ENCODE data around the gene SRRM5. TPM values are rescaled to one million over a fixed set of nuclear protein-coding genes. Genes with fewer than 3 reads are reported as not detected.

The SRRM5 gene
- total RNA-seq, 5 donors from 2014 or later (not counting 1 experiment from before 2014, with no cell fraction given): 0.55 to 1.6 (median 1.2) TPM

- DNase-seq (no peak), ATAC-seq (replicated peaks in 1 of 4) (no peak)
- no peaks in the 10 kb centered on the region for H3K27me3 Mint-ChIP-seq
- H3K27ac ChIP-seq (ENCODE audit: low read length): no peak overlapping the region
- peaks cover 2 to 27% of the 10 kb centered on the region in 2 experiments for H3K4me1 ChIP-seq (ENCODE audit: control insufficient read depth in 1 of 2, extremely low read depth in 1 of 2, insufficient read depth in 2 of 2, low read length in 2 of 2)
- POLR2A ChIA-PET: interaction anchor here in 1 of 2 donors (0.6 kb wide), 1 partner anchor 16 kb away, joined by 3 read pairs; no protein-coding TSS in a partner anchor
- H3K36me3 ChIP-seq (ENCODE audit: control insufficient read depth in 2 of 2, extremely low read depth in 1 of 2, insufficient read depth in 1 of 2, low read length in 1 of 2): peaks cover 0 to 9% of the 10 kb centered on the region in 2 donors
- peaks cover 13% of the 10 kb centered on the region for H3K36me3 Mint-ChIP-seq
- H3K4me3 Mint-ChIP-seq: no peak overlapping the region
- no peaks in the 10 kb centered on the region for H3K9me3 ChIP-seq
- CTCF ChIA-PET: no interaction called here
- no peaks in the 10 kb centered on the region for H3K27me3 ChIP-seq (replicated peaks in 1 of 2; ENCODE audit: control insufficient read depth in 2 of 2, extremely low read depth in 1 of 2, insufficient read depth in 2 of 2, low read length in 1 of 2)
- no peak overlapping the region for H3K4me3 ChIP-seq (ENCODE audit: control insufficient read depth in 1 of 2, extremely low read depth in 1 of 2, low read length in 1 of 2)
- peak overlapping the region; percentile 81 to 82 for H3K27ac Mint-ChIP-seq
- WGBS (ENCODE audit: insufficient coverage): 88% methylated on average over 3 of the region's 5 CpGs
- no peaks in the 10 kb centered on the region for H3K9me3 Mint-ChIP-seq
- peaks cover 43 to 46% (median 44%) of the 10 kb centered on the region in 3 donors for H3K4me1 Mint-ChIP-seq
These were observed 42.2 kb upstream of the SRRM5 start for GRCh38 chr19:43569657-43570056.

DNA sequence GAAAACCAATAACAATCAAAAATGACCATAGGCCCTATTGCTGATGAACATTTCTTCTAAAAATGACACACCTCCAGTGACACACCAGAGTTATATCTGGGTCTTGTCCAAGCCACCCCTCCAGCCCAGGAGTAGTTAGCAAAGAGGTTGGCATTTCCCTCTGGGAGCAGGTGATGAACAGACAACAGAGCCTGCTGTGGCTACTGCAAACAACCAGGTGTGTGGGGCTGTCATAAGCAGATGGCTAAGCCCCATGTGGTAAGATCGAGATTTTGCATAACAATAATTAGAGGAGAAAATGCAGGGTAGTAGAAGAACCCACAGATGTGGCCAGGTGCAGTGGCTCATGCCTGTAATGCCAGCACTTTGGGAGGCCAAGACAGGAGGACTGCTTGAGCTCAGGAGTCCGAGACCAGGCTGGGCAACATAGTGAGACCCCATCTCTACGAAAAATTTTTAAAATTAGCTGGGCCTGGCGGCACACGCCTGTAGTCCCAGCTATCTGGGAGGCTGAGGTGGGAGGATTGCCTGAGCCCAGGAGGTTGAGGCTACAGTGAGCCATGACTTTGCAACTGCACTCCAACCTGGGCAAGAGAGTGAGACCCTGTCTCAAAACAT lies 41.6 kb upstream of the SRRM5 start:
- Mint-ChIP-seq H3K4me1 (peaks cover 43 to 46% (median 44%) of the 10 kb centered on the region in 3 donors), H3K27ac (peak overlapping the region; percentile 81 to 82), H3K9me3 (no peaks in the 10 kb centered on the region), H3K27me3 (no peaks in the 10 kb centered on the region), H3K4me3 (no peak overlapping the region), H3K36me3 (peaks cover 13% of the 10 kb centered on the region)
- Histone ChIP-seq H3K9me3 (no peaks in the 10 kb centered on the region), H3K4me1 (ENCODE audit: control insufficient read depth in 1 of 2, extremely low read depth in 1 of 2, insufficient read depth in 2 of 2, low read length in 2 of 2) (peaks cover 7 to 28% of the 10 kb centered on the region in 2 experiments), H3K27me3 (replicated peaks in 1 of 2; ENCODE audit: control insufficient read depth in 2 of 2, extremely low read depth in 1 of 2, insufficient read depth in 2 of 2, low read length in 1 of 2) (no peaks in the 10 kb centered on the region), H3K36me3 (ENCODE audit: control insufficient read depth in 2 of 2, extremely low read depth in 1 of 2, insufficient read depth in 1 of 2, low read length in 1 of 2) (peaks cover 0 to 9% of the 10 kb centered on the region in 2 donors), H3K27ac (ENCODE audit: low read length) (no peak overlapping the region), H3K4me3 (ENCODE audit: control insufficient read depth in 1 of 2, extremely low read depth in 1 of 2, low read length in 1 of 2) (no peak overlapping the region)
- peak in 1 of 4 experiments; percentile 18 for ATAC-seq (replicated peaks in 1 of 4)
- ChIA-PET POLR2A (no interaction called here), CTCF (interaction anchor here in 1 of 2 donors (1.0 kb wide), 1 partner anchor 15 kb away, joined by 5 read pairs; no protein-coding TSS in a partner anchor)
- no peak for DNase-seq
- WGBS (ENCODE audit: insufficient coverage): 71% methylated on average over 4 of the region's 5 CpGs

- CTCF ChIA-PET: interaction anchor here in 1 of 2 donors (2.1 kb wide), 1 partner anchor 22 kb away, joined by 6 read pairs; no protein-coding TSS in a partner anchor
- H3K27me3 Mint-ChIP-seq: no peaks in the 10 kb centered on the region
These were observed 39.7 kb upstream of the SRRM5 start for GRCh38 chr19:43572171-43572588.

GRCh38 chr19:43574424-43575155 lies 37.3 kb upstream of the SRRM5 start:
- no peaks in the 10 kb centered on the region for H3K9me3 ChIP-seq
- WGBS (ENCODE audit: insufficient coverage): 34% methylated on average over 8 of the region's 12 CpGs
- peaks cover 0 to 9% of the 10 kb centered on the region in 2 donors for H3K36me3 ChIP-seq (ENCODE audit: control insufficient read depth in 2 of 2, extremely low read depth in 1 of 2, insufficient read depth in 1 of 2, low read length in 1 of 2)
- DNase-seq: no peak
- H3K27me3 Mint-ChIP-seq: no peaks in the 10 kb centered on the region
- H3K27ac ChIP-seq (ENCODE audit: low read length): peak overlapping the region; percentile 94
- H3K36me3 Mint-ChIP-seq: peaks cover 10% of the 10 kb centered on the region
- peaks cover 0 to 11% of the 10 kb centered on the region in 2 experiments for H3K27me3 ChIP-seq (replicated peaks in 1 of 2; ENCODE audit: control insufficient read depth in 2 of 2, extremely low read depth in 1 of 2, insufficient read depth in 2 of 2, low read length in 1 of 2)
- peaks cover 10 to 40% of the 10 kb centered on the region in 2 experiments for H3K4me1 ChIP-seq (ENCODE audit: control insufficient read depth in 1 of 2, extremely low read depth in 1 of 2, insufficient read depth in 2 of 2, low read length in 2 of 2)
- no peak for ATAC-seq (replicated peaks in 1 of 4)
- peak overlapping the region; percentile 98 to 99 for H3K4me3 ChIP-seq (ENCODE audit: control insufficient read depth in 1 of 2, extremely low read depth in 1 of 2, low read length in 1 of 2)
- H3K4me3 Mint-ChIP-seq: peak overlapping the region; percentile 95 to 99 (median 96)
- no peaks in the 10 kb centered on the region for H3K9me3 Mint-ChIP-seq
- ChIA-PET CTCF (interaction anchor here (0.6 to 2.8 kb wide), 9 partner anchors 10 to 77 kb away, joined by 3 to 8 read pairs (median 5); partner anchors contain the start of genes IRGQ (in 1 of the 2) and ZNF576 (in 1 of the 2)), POLR2A (interaction anchor here in 1 of 2 donors (0.8 kb wide), 1 partner anchor 20 kb away, joined by 4 read pairs; no protein-coding TSS in a partner anchor)
- H3K4me1 Mint-ChIP-seq: peaks cover 45 to 64% (median 46%) of the 10 kb centered on the region in 3 donors
- peak overlapping the region; percentile 93 to 94 for H3K27ac Mint-ChIP-seq

More at GRCh38 chr19:43572171-43572588, 39.7 kb upstream of the SRRM5 start:
- Histone ChIP-seq H3K27ac (ENCODE audit: low read length) (no peak overlapping the region), H3K36me3 (ENCODE audit: control insufficient read depth in 2 of 2, extremely low read depth in 1 of 2, insufficient read depth in 1 of 2, low read length in 1 of 2) (peaks cover 0 to 9% of the 10 kb centered on the region in 2 donors), H3K27me3 (replicated peaks in 1 of 2; ENCODE audit: control insufficient read depth in 2 of 2, extremely low read depth in 1 of 2, insufficient read depth in 2 of 2, low read length in 1 of 2) (peaks cover 0 to 11% of the 10 kb centered on the region in 2 experiments), H3K4me1 (ENCODE audit: control insufficient read depth in 1 of 2, extremely low read depth in 1 of 2, insufficient read depth in 2 of 2, low read length in 2 of 2) (peaks cover 10 to 37% of the 10 kb centered on the region in 2 experiments), H3K4me3 (ENCODE audit: control insufficient read depth in 1 of 2, extremely low read depth in 1 of 2, low read length in 1 of 2) (no peak overlapping the region), H3K9me3 (no peaks in the 10 kb centered on the region)
- Mint-ChIP-seq H3K36me3 (peaks cover 10% of the 10 kb centered on the region), H3K9me3 (no peaks in the 10 kb centered on the region), H3K27ac (peak overlapping the region; percentile 29 to 63), H3K4me1 (peaks cover 44 to 57% (median 48%) of the 10 kb centered on the region in 3 donors), H3K4me3 (no peak overlapping the region)
- ATAC-seq (replicated peaks in 1 of 4): no peak
- POLR2A ChIA-PET: interaction anchor here in 1 of 2 donors (0.7 kb wide), 1 partner anchor 10 kb away, joined by 3 read pairs; no protein-coding TSS in a partner anchor
- no peak for DNase-seq
- 100% methylated on average over 1 of the region's 3 CpGs for WGBS (ENCODE audit: insufficient coverage)

- H3K4me1 Mint-ChIP-seq: peaks cover 45 to 64% (median 45%) of the 10 kb centered on the region in 3 donors
- peaks cover 10% of the 10 kb centered on the region for H3K36me3 Mint-ChIP-seq
- Histone ChIP-seq H3K27me3 (replicated peaks in 1 of 2; ENCODE audit: control insufficient read depth in 2 of 2, extremely low read depth in 1 of 2, insufficient read depth in 2 of 2, low read length in 1 of 2) (peaks cover 0 to 11% of the 10 kb centered on the region in 2 experiments), H3K9me3 (no peaks in the 10 kb centered on the region), H3K27ac (ENCODE audit: low read length) (peak within 1 kb of the TSS; percentile 94), H3K4me3 (ENCODE audit: control insufficient read depth in 1 of 2, extremely low read depth in 1 of 2, low read length in 1 of 2) (peak within 1 kb of the TSS; percentile 98 to 99), H3K4me1 (ENCODE audit: control insufficient read depth in 1 of 2, extremely low read depth in 1 of 2, insufficient read depth in 2 of 2, low read length in 2 of 2) (peaks cover 10 to 46% of the 10 kb centered on the region in 2 experiments), H3K36me3 (ENCODE audit: control insufficient read depth in 2 of 2, extremely low read depth in 1 of 2, insufficient read depth in 1 of 2, low read length in 1 of 2) (peaks cover 0 to 9% of the 10 kb centered on the region in 2 donors)
- peak within 1 kb of the TSS; percentile 95 to 99 (median 96) for H3K4me3 Mint-ChIP-seq
- WGBS (ENCODE audit: insufficient coverage): under 1% methylated on average over 39 of the region's 51 CpGs
- no peaks in the 10 kb centered on the region for H3K9me3 Mint-ChIP-seq
- ATAC-seq (replicated peaks in 1 of 4) (peak; percentile 98 to 99 (median 98)), DNase-seq (peak; percentile 81 to 99 (median 97))
- POLR2A ChIA-PET: interaction anchor here in 1 of 2 donors (0.8 kb wide), 1 partner anchor 19 kb away, joined by 4 read pairs; no protein-coding TSS in a partner anchor
- H3K27me3 Mint-ChIP-seq: no peaks in the 10 kb centered on the region
- H3K27ac Mint-ChIP-seq: peak within 1 kb of the TSS; percentile 93 to 94
- CTCF ChIA-PET: interaction anchor here (0.6 to 2.8 kb wide), 6 partner anchors 19 to 76 kb away, joined by 5 to 8 read pairs (median 8); partner anchors contain the start of genes IRGQ (in 1 of the 2) and ZNF576 (in 1 of the 2)
These were observed 36.5 kb upstream of the SRRM5 start, which contains the start of the genes PINLYP and XRCC1 for GRCh38 chr19:43575156-43575950. PINLYP (plus strand) TSS chr19:43575801; CDS start chr19:43577192, 1,391 bp downstream. XRCC1 (minus strand) TSS chr19:43575527; CDS start chr19:43575458, 69 bp downstream.
